ENCODE data around the gene CACNA1A. TPM values are rescaled to one million over a fixed set of nuclear protein-coding genes. Genes with fewer than 3 reads are reported as not detected.

CACNA1A gene
- total and polyA plus RNA-seq, 5 donors, result 0.65 to 1.3 (median 0.88) TPM

- Histone ChIP-seq H3K9me3 (ENCODE audit: control insufficient read depth, low read length) (peaks cover 3% of the 10 kb centered on the region), H3K27ac (ENCODE audit: low read length) (no peak overlapping the region), H3K4me3 (ENCODE audit: low read length) (no peak overlapping the region), H3K27me3 (ENCODE audit: control insufficient read depth, insufficient read depth) (no peaks in the 10 kb centered on the region), H3K4me1 (ENCODE audit: control insufficient read depth, insufficient read depth, low read length) (no peaks in the 10 kb centered on the region)
- ATAC-seq, result no peak
- 85% methylated on average over 4 of the region's 4 CpGs for WGBS
- no peak for DNase-seq
- intact Hi-C loops (cut with DNase I), result no loop called here
Measured at GRCh38 chr19:13398182-13398581, 108.1 kb downstream of the CACNA1A start.

- no peaks in the 10 kb centered on the region for H3K4me1 ChIP-seq (ENCODE audit: control insufficient read depth, insufficient read depth, low read length)
- DNase-seq, result peak; percentile 56 to 67 (median 63)
- no peak overlapping the region for H3K4me3 ChIP-seq (ENCODE audit: low read length)
- WGBS, result 30% methylated on average over 18 of the region's 18 CpGs
- no peaks in the 10 kb centered on the region for H3K27me3 ChIP-seq (ENCODE audit: control insufficient read depth, insufficient read depth)
- no peak overlapping the region for H3K27ac ChIP-seq (ENCODE audit: low read length)
- intact Hi-C loops (cut with DNase I), result no loop called here
- peaks cover 3% of the 10 kb centered on the region for H3K9me3 ChIP-seq (ENCODE audit: control insufficient read depth, low read length)
- peak; percentile 59 to 70 for ATAC-seq
Measured at GRCh38 chr19:13396250-13397080, 109.8 kb downstream of the CACNA1A start.

GRCh38 chr19:13382633-13382938 lies 123.7 kb downstream of the CACNA1A start:
- Histone ChIP-seq H3K27me3 (ENCODE audit: control insufficient read depth, insufficient read depth) (no peaks in the 10 kb centered on the region), H3K27ac (ENCODE audit: low read length) (no peak overlapping the region), H3K4me1 (ENCODE audit: control insufficient read depth, insufficient read depth, low read length) (no peaks in the 10 kb centered on the region), H3K9me3 (ENCODE audit: control insufficient read depth, low read length) (no peaks in the 10 kb centered on the region), H3K4me3 (ENCODE audit: low read length) (no peak overlapping the region)
- 52% methylated on average over 4 of the region's 4 CpGs for WGBS
- no peak for ATAC-seq
- no peak for DNase-seq
- intact Hi-C loops (cut with DNase I), result no loop called here

GRCh38 chr19:13381827-13382632 lies 124.2 kb downstream of the CACNA1A start:
- peak in 1 of 3 donors; percentile 23 for DNase-seq
- H3K27ac ChIP-seq (ENCODE audit: low read length), result no peak overlapping the region
- no peaks in the 10 kb centered on the region for H3K27me3 ChIP-seq (ENCODE audit: control insufficient read depth, insufficient read depth)
- no peaks in the 10 kb centered on the region for H3K4me1 ChIP-seq (ENCODE audit: control insufficient read depth, insufficient read depth, low read length)
- ATAC-seq, result peak; percentile 31 to 75
- no peaks in the 10 kb centered on the region for H3K9me3 ChIP-seq (ENCODE audit: control insufficient read depth, low read length)
- 27% methylated on average over 9 of the region's 9 CpGs for WGBS
- intact Hi-C loops (cut with DNase I), result no loop called here
- no peak overlapping the region for H3K4me3 ChIP-seq (ENCODE audit: low read length)

- ATAC-seq (no peak), DNase-seq (no peak)
- Histone ChIP-seq H3K27ac (ENCODE audit: low read length) (no peak overlapping the region), H3K4me3 (ENCODE audit: low read length) (no peak overlapping the region), H3K27me3 (ENCODE audit: control insufficient read depth, insufficient read depth) (no peaks in the 10 kb centered on the region), H3K9me3 (ENCODE audit: control insufficient read depth, low read length) (no peaks in the 10 kb centered on the region), H3K4me1 (ENCODE audit: control insufficient read depth, insufficient read depth, low read length) (no peaks in the 10 kb centered on the region)
- intact Hi-C loops (cut with DNase I), result no loop called here
Measured at GRCh38 chr19:13376537-13376936, 129.7 kb downstream of the CACNA1A start.

- 66% methylated on average over 3 of the region's 3 CpGs for WGBS
- H3K9me3 ChIP-seq (ENCODE audit: control insufficient read depth, low read length), result no peaks in the 10 kb centered on the region
- H3K27ac ChIP-seq (ENCODE audit: low read length), result no peak overlapping the region
- no peaks in the 10 kb centered on the region for H3K27me3 ChIP-seq (ENCODE audit: control insufficient read depth, insufficient read depth)
- ATAC-seq (no peak), DNase-seq (no peak)
- no peaks in the 10 kb centered on the region for H3K4me1 ChIP-seq (ENCODE audit: control insufficient read depth, insufficient read depth, low read length)
- H3K4me3 ChIP-seq (ENCODE audit: low read length), result no peak overlapping the region
- intact Hi-C loops (cut with DNase I), result no loop called here
Measured at GRCh38 chr19:13373599-13373998, 132.7 kb downstream of the CACNA1A start.

GRCh38 chr19:13370948-13371347 lies 135.3 kb downstream of the CACNA1A start:
- H3K9me3 ChIP-seq (ENCODE audit: control insufficient read depth, low read length), result no peaks in the 10 kb centered on the region
- no peak overlapping the region for H3K27ac ChIP-seq (ENCODE audit: low read length)
- H3K4me3 ChIP-seq (ENCODE audit: low read length), result no peak overlapping the region
- no peaks in the 10 kb centered on the region for H3K27me3 ChIP-seq (ENCODE audit: control insufficient read depth, insufficient read depth)
- intact Hi-C loops (cut with DNase I), result no loop called here
- no peaks in the 10 kb centered on the region for H3K4me1 ChIP-seq (ENCODE audit: control insufficient read depth, insufficient read depth, low read length)
- ATAC-seq (no peak), DNase-seq (no peak)
- 88% methylated on average over 5 of the region's 5 CpGs for WGBS

GRCh38 chr19:13366529-13367143 lies 139.6 kb downstream of the CACNA1A start:
- Histone ChIP-seq H3K27me3 (ENCODE audit: control insufficient read depth, insufficient read depth) (no peaks in the 10 kb centered on the region), H3K4me3 (ENCODE audit: low read length) (no peak overlapping the region), H3K9me3 (ENCODE audit: control insufficient read depth, low read length) (no peaks in the 10 kb centered on the region), H3K27ac (ENCODE audit: low read length) (no peak overlapping the region), H3K4me1 (ENCODE audit: control insufficient read depth, insufficient read depth, low read length) (no peaks in the 10 kb centered on the region)
- 83% methylated on average over 13 of the region's 13 CpGs for WGBS
- ATAC-seq, result no peak
- DNase-seq, result no peak
- intact Hi-C loops (cut with DNase I), result no loop called here

- whole genome bisulfite sequencing, result 66% methylated on average over 5 of the region's 5 CpGs
- ATAC-seq, result no peak
- intact Hi-C loops (cut with DNase I), result no loop called here
Measured at GRCh38 chr19:13363954-13364353, 142.3 kb downstream of the CACNA1A start.

GRCh38 chr19:13363245-13363644 lies 143.0 kb downstream of the CACNA1A start:
- no peak for ATAC-seq
- no peak overlapping the region for H3K27ac ChIP-seq (ENCODE audit: low read length)
- 34% methylated on average over 7 of the region's 7 CpGs for WGBS
- DNase-seq, result no peak
- H3K4me3 ChIP-seq (ENCODE audit: low read length), result no peak overlapping the region
- no peaks in the 10 kb centered on the region for H3K27me3 ChIP-seq (ENCODE audit: control insufficient read depth, insufficient read depth)
- intact Hi-C loops (cut with DNase I), result no loop called here
- H3K4me1 ChIP-seq (ENCODE audit: control insufficient read depth, insufficient read depth, low read length), result no peaks in the 10 kb centered on the region
- H3K9me3 ChIP-seq (ENCODE audit: control insufficient read depth, low read length), result peaks cover 3% of the 10 kb centered on the region

More at GRCh38 chr19:13363954-13364353, 142.3 kb downstream of the CACNA1A start:
- Histone ChIP-seq H3K4me3 (ENCODE audit: low read length) (no peak overlapping the region), H3K27me3 (ENCODE audit: control insufficient read depth, insufficient read depth) (no peaks in the 10 kb centered on the region), H3K27ac (ENCODE audit: low read length) (no peak overlapping the region), H3K4me1 (ENCODE audit: control insufficient read depth, insufficient read depth, low read length) (no peaks in the 10 kb centered on the region), H3K9me3 (ENCODE audit: control insufficient read depth, low read length) (peaks cover under 1% of the 10 kb centered on the region)
- no peak for DNase-seq

- intact Hi-C loops (cut with DNase I), result no loop called here
- WGBS, result 44% methylated on average over 11 of the region's 11 CpGs
- Histone ChIP-seq H3K4me3 (ENCODE audit: low read length) (no peak overlapping the region), H3K9me3 (ENCODE audit: control insufficient read depth, low read length) (peaks cover 3% of the 10 kb centered on the region), H3K27me3 (ENCODE audit: control insufficient read depth, insufficient read depth) (no peaks in the 10 kb centered on the region), H3K27ac (ENCODE audit: low read length) (no peak overlapping the region), H3K4me1 (ENCODE audit: control insufficient read depth, insufficient read depth, low read length) (no peaks in the 10 kb centered on the region)
- ATAC-seq (no peak), DNase-seq (no peak)
Measured at GRCh38 chr19:13362668-13363067, 143.6 kb downstream of the CACNA1A start.

Measured in right cardiac atrium (tissue), 5 donors.